Thyroid gland (tissue), 4 donors: ENCODE results near the gene MBD3L2B.

ENCODE experiments used
- POLR2A ChIP-seq, 2 donors: fragments of 450-650 bp; IDR thresholded peaks; one replicate each; pipeline ENCODE4 v1.6.1; 2017; ENCODE audit warnings: antibody characterized with exemption in 2 of 2, mild to moderate bottlenecking in 2 of 2, moderate library complexity in 1 of 2
- TF ChIP-seq, protein P1 (sequence below), 6 experiments: fragments of 200-600 bp in 3 of 6; fragments of 450-650 bp in 3 of 6; sonication (generic) in 3 of 6; IDR thresholded peaks; one replicate each; pipeline ENCODE4 v1.5.1; 2016 to 2019; ENCODE audit warnings: antibody characterized with exemption in 6 of 6, mild to moderate bottlenecking in 2 of 6, inconsistent platforms in 1 of 6, moderate library complexity in 1 of 6

GRCh38 chr19:7006135-7006704 lies 15.0 kb downstream of the MBD3L2B start:
- TF ChIP-seq, protein P1, sequence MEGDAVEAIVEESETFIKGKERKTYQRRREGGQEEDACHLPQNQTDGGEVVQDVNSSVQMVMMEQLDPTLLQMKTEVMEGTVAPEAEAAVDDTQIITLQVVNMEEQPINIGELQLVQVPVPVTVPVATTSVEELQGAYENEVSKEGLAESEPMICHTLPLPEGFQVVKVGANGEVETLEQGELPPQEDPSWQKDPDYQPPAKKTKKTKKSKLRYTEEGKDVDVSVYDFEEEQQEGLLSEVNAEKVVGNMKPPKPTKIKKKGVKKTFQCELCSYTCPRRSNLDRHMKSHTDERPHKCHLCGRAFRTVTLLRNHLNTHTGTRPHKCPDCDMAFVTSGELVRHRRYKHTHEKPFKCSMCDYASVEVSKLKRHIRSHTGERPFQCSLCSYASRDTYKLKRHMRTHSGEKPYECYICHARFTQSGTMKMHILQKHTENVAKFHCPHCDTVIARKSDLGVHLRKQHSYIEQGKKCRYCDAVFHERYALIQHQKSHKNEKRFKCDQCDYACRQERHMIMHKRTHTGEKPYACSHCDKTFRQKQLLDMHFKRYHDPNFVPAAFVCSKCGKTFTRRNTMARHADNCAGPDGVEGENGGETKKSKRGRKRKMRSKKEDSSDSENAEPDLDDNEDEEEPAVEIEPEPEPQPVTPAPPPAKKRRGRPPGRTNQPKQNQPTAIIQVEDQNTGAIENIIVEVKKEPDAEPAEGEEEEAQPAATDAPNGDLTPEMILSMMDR (IDR thresholded peaks at IDR 0.05) = no peak
- no peak for TF ChIP-seq POLR2A (IDR thresholded peaks at IDR 0.05)
